Peyer's patch (tissue), 4 donors: ENCODE data around the gene FAR2.
"Not testable (repeated sequence)": the region's sequence is repeated elsewhere in the genome, so short reads cannot be mapped to it uniquely, and the experiment has no call there.

Experiments used
- CTCF ChIP-seq, 6 experiments: fragments of 450-650 bp in 4 of 6; fragments of 200-600 bp in 2 of 6; sonication (generic) in 1 of 6; IDR thresholded peaks; one replicate each; pipeline ENCODE4 v1.5.1; 2017 to 2019; ENCODE audit warnings: antibody characterized with exemption in 6 of 6, mild to moderate bottlenecking in 3 of 6, moderate library complexity in 1 of 6
- POLR2A ChIP-seq, 2 donors: fragments of 450-650 bp; IDR thresholded peaks; one replicate each; pipeline ENCODE4 v1.5.1; 2017; ENCODE audit warnings: antibody characterized with exemption in 2 of 2, mild to moderate bottlenecking in 2 of 2, moderate library complexity in 2 of 2

- not testable (repeated sequence) for TF ChIP-seq CTCF, POLR2A (IDR thresholded peaks at IDR 0.05)
Observed at GRCh38 chr12:29138256-29138655, 10.8 kb upstream of the FAR2 start.
